NCI-H526 treated with DMSO at 0.1 percent for 48 hours (cell line): ENCODE data around the gene HEXD.
A peak's percentile ranks its signal among the peaks of the same experiment; 100 is the strongest.

Experiments
- DNase-seq: peaks from one replicate; lab custom pipeline; 2025; lab: John Stamatoyannopoulos, UW

Gene HEXD

GRCh38 chr17:82415336-82415735 lies 2.8 kb upstream of the HEXD start:
- DNase-seq, result no peak

- no peak for DNase-seq
These were observed 2.4 kb upstream of the HEXD start for GRCh38 chr17:82415786-82416185.

- DNase-seq, result no peak
These were observed 1.9 kb upstream of the HEXD start for GRCh38 chr17:82416264-82416663.

GRCh38 chr17:82416771-82417170 lies 1.4 kb upstream of the HEXD start:
- DNase-seq, result no peak

GRCh38 chr17:82419540-82419939 lies 1.4 kb downstream of the HEXD start:
- DNase-seq, result no peak

GRCh38 chr17:82424001-82424862 lies 6.1 kb downstream of the HEXD start:
- peak; percentile 37 for DNase-seq

- DNase-seq, result no peak
These were observed 6.7 kb downstream of the HEXD start for GRCh38 chr17:82424863-82425159.

GRCh38 chr17:82428546-82428945 lies 10.4 kb downstream of the HEXD start:
- DNase-seq, result no peak

- no peak for DNase-seq
These were observed 11.7 kb downstream of the HEXD start for GRCh38 chr17:82429824-82430223.

GRCh38 chr17:82432017-82432416 lies 13.9 kb downstream of the HEXD start:
- no peak for DNase-seq

GRCh38 chr17:82433560-82434215 lies 15.5 kb downstream of the HEXD start:
- no peak for DNase-seq

GRCh38 chr17:82434216-82434565 lies 16.0 kb downstream of the HEXD start:
- DNase-seq, result no peak

- DNase-seq, result no peak
These were observed 17.0 kb downstream of the HEXD start for GRCh38 chr17:82435103-82435502.

- DNase-seq, result no peak
These were observed 17.7 kb downstream of the HEXD start for GRCh38 chr17:82435601-82436583.

GRCh38 chr17:82436601-82437324 lies 18.6 kb downstream of the HEXD start:
- no peak for DNase-seq

GRCh38 chr17:82437325-82437668 lies 19.1 kb downstream of the HEXD start:
- no peak for DNase-seq

- DNase-seq, result no peak
These were observed 20.4 kb downstream of the HEXD start for GRCh38 chr17:82438401-82439193.

GRCh38 chr17:82439194-82439828 lies 21.2 kb downstream of the HEXD start:
- DNase-seq, result no peak

- no peak for DNase-seq
These were observed 21.8 kb downstream of the HEXD start for GRCh38 chr17:82439829-82440365.

GRCh38 chr17:82440469-82440981 lies 22.4 kb downstream of the HEXD start:
- DNase-seq, result no peak
